IPS-18c (cell line): ENCODE data around the gene GRID2IP.
A peak's percentile ranks its signal among the peaks of the same experiment; 100 is the strongest.

ENCODE experiments used
- H3K4me3 ChIP-seq: 2 replicates; pipeline ENCODE4 v1.7.0; 2013; ENCODE audit warnings: low read depth, mild to moderate bottlenecking, low read length, moderate library complexity; ENCODE audit not compliant: insufficient read depth
- H3K9me3 ChIP-seq: one replicate; pipeline ENCODE4 v1.6.1; 2013; ENCODE audit warnings: mild to moderate bottlenecking, low read length, moderate library complexity; ENCODE audit not compliant: control insufficient read depth, insufficient read depth

GRID2IP gene

GRCh38 chr7:6567886-6568285 lies 16.6 kb upstream of the GRID2IP start:
- Histone ChIP-seq H3K4me3 (no peak overlapping the region), H3K9me3 (peaks cover 2% of the 10 kb centered on the region)

- H3K9me3 ChIP-seq: no peaks in the 10 kb centered on the region
Measured at GRCh38 chr7:6565655-6566054, 14.4 kb upstream of the GRID2IP start.

GRCh38 chr7:6563936-6564770 lies 12.9 kb upstream of the GRID2IP start:
- H3K4me3 ChIP-seq: no peak overlapping the region
- no peaks in the 10 kb centered on the region for H3K9me3 ChIP-seq

More at GRCh38 chr7:6565655-6566054, 14.4 kb upstream of the GRID2IP start:
- no peak overlapping the region for H3K4me3 ChIP-seq

DNA sequence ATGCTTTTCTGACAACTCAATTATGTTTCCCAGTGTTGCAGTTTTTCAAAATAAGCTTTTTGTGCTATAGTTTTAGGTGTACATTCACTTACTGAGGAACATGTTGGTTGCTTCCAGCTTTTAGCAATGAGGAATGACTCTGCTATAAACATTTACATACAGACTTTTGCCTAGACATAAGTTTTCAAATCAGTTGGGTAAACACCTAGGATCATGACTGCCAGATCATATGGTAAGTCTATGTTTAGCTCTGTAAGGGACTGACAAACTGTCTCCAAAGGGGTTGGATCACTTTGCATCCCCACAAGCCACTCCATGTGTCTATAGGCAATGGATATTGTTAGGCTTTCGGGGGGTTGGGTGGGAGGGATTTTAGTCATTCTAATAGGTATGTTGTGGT lies 10.8 kb upstream of the GRID2IP start:
- Histone ChIP-seq H3K9me3 (no peaks in the 10 kb centered on the region), H3K4me3 (no peak overlapping the region)

DNA sequence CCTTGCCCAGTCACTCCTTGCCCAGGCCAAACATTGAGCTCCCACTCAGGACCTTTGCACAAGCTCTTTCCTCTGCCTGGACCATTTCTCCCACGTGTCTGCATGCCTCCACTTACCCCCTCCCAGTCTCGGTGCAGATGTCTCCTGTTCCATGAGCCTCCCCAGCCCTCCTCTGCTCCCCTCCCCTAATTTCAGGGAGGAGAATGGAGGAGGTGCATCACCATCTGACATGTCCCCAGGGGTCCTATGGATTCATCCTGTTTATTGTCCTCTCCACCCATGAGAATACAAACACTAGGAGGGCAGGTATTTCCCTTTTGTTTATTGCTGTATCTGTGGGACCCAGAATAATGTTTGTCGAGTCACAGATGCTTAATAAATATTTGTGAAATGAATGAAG lies 8.6 kb upstream of the GRID2IP start:
- Histone ChIP-seq H3K9me3 (no peaks in the 10 kb centered on the region), H3K4me3 (no peak overlapping the region)

DNA sequence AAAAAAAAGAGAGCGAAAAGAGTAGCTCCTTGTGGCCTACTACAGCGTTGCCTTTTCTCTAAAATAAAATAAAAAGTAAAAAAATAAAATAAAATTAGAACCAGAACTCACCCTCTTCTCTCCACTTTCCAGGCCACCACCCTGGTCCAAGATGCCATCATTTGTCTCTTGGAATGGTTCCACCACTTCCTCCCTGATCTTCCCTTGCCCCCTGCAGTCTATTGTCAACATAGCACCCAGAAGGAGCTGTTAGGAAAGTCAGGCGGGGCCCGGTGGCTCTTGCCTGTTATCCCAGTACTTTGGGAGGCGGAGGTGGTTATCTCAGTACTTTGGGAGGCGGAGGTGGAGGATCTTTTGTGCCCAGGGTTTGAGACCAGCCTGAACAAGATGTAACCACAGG lies 7.6 kb upstream of the GRID2IP start:
- Histone ChIP-seq H3K9me3 (no peaks in the 10 kb centered on the region), H3K4me3 (no peak overlapping the region)

GRCh38 chr7:6556196-6556595 lies 4.9 kb upstream of the GRID2IP start:
- no peaks in the 10 kb centered on the region for H3K9me3 ChIP-seq
- no peak overlapping the region for H3K4me3 ChIP-seq

- Histone ChIP-seq H3K9me3 (no peaks in the 10 kb centered on the region), H3K4me3 (no peak overlapping the region)
Measured at GRCh38 chr7:6554848-6555247, 3.6 kb upstream of the GRID2IP start.

GRCh38 chr7:6553448-6554044 lies 2.3 kb upstream of the GRID2IP start:
- no peaks in the 10 kb centered on the region for H3K9me3 ChIP-seq
- H3K4me3 ChIP-seq: no peak overlapping the region

DNA sequence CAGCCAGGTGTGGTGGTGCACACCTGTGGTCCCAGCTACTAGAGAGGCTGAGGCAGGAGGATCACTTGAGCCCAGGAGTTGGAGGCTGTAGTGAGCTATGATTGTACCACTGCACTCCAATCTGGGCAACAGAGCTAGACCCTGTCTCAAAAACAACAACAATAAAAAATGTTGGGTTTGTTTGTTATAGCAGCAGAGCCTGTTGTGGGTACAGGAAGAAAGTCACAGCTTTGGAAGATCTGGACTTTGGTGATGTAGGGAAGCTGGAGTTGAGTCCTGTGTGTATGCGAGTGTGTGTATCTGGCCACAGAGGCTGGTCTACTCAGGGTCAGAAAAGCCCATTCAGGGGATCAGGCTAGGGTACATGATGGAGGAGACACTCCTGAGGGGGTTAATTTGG lies 3.9 kb downstream of the GRID2IP start:
- Histone ChIP-seq H3K4me3 (no peak overlapping the region), H3K9me3 (no peaks in the 10 kb centered on the region)

GRCh38 chr7:6546498-6547251 lies 4.6 kb downstream of the GRID2IP start:
- Histone ChIP-seq H3K4me3 (no peak overlapping the region), H3K9me3 (no peaks in the 10 kb centered on the region)

- Histone ChIP-seq H3K9me3 (no peaks in the 10 kb centered on the region), H3K4me3 (no peak overlapping the region)
Measured at GRCh38 chr7:6545398-6546126, 5.7 kb downstream of the GRID2IP start.

DNA sequence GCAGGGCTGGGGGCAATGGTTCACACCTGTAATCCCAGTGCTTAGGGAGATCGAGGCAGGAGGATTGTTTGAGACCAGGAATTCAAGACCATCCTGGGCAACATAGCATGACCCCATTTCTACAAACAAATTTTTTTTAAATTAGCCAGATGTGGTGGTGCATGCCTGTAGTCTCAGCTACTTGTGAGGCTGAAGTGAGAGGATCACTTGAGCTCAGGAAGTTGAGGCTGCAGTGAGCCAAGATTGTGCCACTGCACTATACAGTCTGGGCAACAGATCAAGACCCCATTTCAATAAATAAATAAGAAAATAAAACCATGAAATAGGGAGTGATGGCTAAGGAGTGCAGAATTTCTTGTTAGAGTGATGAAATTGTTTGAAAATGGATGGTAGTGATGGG lies 8.9 kb downstream of the GRID2IP start:
- Histone ChIP-seq H3K9me3 (no peaks in the 10 kb centered on the region), H3K4me3 (no peak overlapping the region)

DNA sequence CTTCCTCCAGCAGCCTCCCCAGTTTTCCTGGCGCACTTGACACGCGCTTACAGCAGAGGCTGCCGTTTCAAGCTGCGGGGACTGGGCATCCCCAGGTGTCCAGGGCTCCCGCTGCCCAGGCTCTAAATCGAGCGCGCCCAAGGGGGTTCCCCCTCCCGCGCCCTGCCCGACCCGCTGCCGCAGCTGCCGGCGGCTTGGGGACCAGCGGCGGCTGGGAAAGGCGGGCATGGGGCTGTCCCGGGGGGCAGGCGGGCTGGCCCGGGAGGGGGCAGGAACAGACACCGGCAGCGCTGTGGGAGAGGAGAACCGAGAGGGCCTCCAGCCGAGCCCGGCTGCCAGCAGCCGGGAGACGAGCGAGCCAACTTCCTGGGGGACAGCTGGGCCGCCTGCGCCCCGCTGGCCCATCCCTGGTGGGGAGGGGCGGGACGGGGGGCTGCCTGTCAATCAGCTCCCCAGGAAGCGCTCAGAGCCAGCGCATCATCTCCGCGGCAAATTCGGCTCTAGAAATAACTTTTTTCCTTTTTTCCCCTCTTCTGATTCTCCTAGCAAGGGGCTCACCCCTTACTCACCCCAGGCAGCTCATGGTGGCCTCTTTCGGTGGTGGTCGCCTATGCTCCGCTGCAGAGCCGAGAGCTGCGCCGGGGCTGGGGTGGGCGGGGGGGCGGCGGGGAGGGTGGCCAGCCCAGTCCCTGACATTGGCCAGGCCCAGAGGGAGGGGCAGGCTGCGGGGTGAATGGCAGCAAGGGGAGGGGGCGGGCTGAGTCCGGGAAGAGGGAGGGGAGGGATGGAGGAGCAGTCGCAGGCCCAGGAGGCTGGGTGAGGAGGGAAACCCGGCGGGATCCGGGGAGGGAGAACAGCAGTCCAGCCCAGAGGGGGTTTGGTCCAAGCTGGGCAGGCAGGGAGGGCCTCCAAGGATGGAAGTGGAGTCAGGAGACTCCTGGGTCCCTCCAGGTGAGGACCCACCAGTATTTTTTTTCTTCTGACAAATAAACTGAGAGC lies 14.7 kb downstream of the GRID2IP start:
- Histone ChIP-seq H3K4me3 (peak overlapping the region; percentile 65), H3K9me3 (no peaks in the 10 kb centered on the region)

DNA sequence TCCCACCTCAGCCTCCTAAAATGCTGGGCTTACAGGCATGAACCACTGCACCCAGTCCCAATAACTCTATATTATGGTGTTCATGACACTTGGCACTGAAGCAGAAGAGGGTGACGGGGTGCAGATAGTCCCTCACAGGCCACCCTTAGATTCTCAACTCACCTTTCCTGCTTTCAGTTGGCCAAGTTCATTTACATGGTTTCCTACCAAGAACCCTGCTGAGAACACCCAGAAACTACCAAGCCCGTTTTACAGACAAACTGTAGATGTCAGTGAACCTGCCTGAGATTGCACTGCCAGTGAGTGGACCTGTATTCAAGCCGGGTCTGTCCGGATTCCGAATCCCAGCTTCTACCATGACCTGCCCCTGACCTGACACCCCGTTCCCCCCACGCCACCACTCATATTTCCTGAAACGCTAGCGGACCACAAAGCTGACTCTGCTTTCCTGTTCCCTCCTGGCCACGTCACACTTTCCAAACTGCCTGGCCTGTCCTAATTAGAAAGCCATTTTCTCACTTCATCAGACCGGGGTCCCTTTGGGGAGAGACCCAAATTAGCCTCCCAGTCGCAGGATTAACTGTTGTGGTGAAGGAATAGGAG lies 17.3 kb downstream of the GRID2IP start:
- no peak overlapping the region for H3K4me3 ChIP-seq

DNA sequence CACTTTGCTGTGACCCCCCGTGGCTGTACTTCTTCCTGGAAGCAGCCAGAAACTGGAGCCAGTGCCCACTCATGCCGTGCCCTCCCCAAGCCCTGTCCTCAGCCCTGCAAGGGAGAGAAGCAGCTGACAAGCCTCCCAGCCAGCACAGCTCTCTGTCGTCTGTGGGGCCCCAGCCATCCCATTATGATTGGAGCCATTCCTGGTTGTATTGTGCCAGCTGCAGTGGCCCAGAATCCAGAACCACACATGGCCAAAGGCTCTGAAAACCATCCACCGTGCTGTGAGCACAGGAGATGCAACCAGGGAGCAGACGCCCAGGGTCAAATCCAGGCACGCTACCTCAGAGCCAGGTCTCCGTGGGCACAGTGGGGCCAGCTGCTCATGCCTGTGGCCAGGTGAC lies 18.7 kb downstream of the GRID2IP start:
- H3K9me3 ChIP-seq: peaks cover under 1% of the 10 kb centered on the region
- no peak overlapping the region for H3K4me3 ChIP-seq

More for the DNA sequence above, 17.3 kb downstream of the GRID2IP start:
- H3K9me3 ChIP-seq: no peaks in the 10 kb centered on the region
